ENCODE results near the gene F2. TPM values are rescaled to one million over a fixed set of nuclear protein-coding genes. Genes with fewer than 3 reads are reported as not detected.

The F2 gene
- total and polyA plus RNA-seq, 2 of the 13 experiments (the other 11 are each of a cell fraction or from before 2014, with no cell fraction given) = 330 to 801 TPM

DNA sequence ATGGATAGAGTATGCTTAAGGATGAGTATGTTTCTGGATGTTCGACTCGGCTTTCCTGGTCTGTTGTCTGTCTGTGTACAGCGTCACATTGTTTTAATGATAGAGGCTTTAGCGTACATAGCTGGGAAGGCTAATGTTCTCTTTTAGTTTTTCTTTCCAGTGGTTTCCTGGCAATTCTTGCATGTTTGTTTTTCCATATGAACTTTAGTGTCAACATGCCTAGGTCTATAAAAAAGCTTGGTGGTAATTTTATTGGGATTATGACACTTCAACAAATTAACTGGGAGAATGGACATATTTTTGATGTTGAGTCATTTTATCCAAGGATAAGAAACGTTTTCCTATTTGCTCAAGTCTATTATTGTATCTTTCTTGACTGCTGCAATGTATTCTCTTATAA lies 17.6 kb downstream of the F2 start:
- POLR2A ChIA-PET = interaction anchor here (8.3 kb wide), 1 partner anchor 17 kb away, joined by 58 read pairs; the partner anchor contains the start of gene F2
- in situ Hi-C loops (cut with HindIII; ENCODE audit: extremely low pct_ligation_motif_present, low pct_unique_long_range_greater_than_20kb) (no loop called here), intact Hi-C loops (cut with micrococcal nuclease; ENCODE audit: unreplicated experiment) (no loop called here)
- Histone ChIP-seq H3K4me1 (ENCODE audit: insufficient read depth, low read length) (peaks cover 14% of the 10 kb centered on the region), H3K27me3 (ENCODE audit: control insufficient read depth in 1 of 2, insufficient read depth in 2 of 2, low read length in 2 of 2) (no peaks in the 10 kb centered on the region), H3K27ac (ENCODE audit: extremely low read length, insufficient read depth, low read length) (no peak overlapping the region), H3K79me2 (ENCODE audit: insufficient read depth, low read length) (peaks cover 12% of the 10 kb centered on the region), H3K4me3 (replicated peaks in 1 of 3; ENCODE audit: insufficient read depth in 1 of 3, low read depth in 2 of 3, low read length in 3 of 3) (no peak overlapping the region), H3K4me2 (ENCODE audit: low read depth, low read length) (no peak overlapping the region), H4K20me1 (ENCODE audit: insufficient read depth, low read length) (peaks cover 35% of the 10 kb centered on the region), H2AFZ (ENCODE audit: low read length) (no peak overlapping the region), H3K9ac (ENCODE audit: insufficient read depth, low read depth, low read length) (no peak overlapping the region), H3K36me3 (replicated peaks in 1 of 2; ENCODE audit: control insufficient read depth in 1 of 2, insufficient read depth in 2 of 2, low read length in 2 of 2) (peaks cover 20 to 59% of the 10 kb centered on the region in 2 experiments), H3K9me3 (ENCODE audit: low read length) (no peaks in the 10 kb centered on the region)
- FAIRE-seq (no peak), ATAC-seq (no peak), DNase-seq (ENCODE audit: low spot score) (no peak)
- no TSS peak for BruUV-seq (replicated peaks)
- 89% methylated on average over 5 of the region's 5 CpGs for WGBS (ENCODE audit: low lambda C conversion rate)
- TF ChIP-seq, protein P1, sequence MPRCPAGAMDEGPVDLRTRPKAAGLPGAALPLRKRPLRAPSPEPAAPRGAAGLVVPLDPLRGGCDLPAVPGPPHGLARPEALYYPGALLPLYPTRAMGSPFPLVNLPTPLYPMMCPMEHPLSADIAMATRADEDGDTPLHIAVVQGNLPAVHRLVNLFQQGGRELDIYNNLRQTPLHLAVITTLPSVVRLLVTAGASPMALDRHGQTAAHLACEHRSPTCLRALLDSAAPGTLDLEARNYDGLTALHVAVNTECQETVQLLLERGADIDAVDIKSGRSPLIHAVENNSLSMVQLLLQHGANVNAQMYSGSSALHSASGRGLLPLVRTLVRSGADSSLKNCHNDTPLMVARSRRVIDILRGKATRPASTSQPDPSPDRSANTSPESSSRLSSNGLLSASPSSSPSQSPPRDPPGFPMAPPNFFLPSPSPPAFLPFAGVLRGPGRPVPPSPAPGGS (CRISPR knock-in tag; IDR thresholded peaks at IDR 0.05) = no peak
- TF ChIP-seq, protein P2, sequence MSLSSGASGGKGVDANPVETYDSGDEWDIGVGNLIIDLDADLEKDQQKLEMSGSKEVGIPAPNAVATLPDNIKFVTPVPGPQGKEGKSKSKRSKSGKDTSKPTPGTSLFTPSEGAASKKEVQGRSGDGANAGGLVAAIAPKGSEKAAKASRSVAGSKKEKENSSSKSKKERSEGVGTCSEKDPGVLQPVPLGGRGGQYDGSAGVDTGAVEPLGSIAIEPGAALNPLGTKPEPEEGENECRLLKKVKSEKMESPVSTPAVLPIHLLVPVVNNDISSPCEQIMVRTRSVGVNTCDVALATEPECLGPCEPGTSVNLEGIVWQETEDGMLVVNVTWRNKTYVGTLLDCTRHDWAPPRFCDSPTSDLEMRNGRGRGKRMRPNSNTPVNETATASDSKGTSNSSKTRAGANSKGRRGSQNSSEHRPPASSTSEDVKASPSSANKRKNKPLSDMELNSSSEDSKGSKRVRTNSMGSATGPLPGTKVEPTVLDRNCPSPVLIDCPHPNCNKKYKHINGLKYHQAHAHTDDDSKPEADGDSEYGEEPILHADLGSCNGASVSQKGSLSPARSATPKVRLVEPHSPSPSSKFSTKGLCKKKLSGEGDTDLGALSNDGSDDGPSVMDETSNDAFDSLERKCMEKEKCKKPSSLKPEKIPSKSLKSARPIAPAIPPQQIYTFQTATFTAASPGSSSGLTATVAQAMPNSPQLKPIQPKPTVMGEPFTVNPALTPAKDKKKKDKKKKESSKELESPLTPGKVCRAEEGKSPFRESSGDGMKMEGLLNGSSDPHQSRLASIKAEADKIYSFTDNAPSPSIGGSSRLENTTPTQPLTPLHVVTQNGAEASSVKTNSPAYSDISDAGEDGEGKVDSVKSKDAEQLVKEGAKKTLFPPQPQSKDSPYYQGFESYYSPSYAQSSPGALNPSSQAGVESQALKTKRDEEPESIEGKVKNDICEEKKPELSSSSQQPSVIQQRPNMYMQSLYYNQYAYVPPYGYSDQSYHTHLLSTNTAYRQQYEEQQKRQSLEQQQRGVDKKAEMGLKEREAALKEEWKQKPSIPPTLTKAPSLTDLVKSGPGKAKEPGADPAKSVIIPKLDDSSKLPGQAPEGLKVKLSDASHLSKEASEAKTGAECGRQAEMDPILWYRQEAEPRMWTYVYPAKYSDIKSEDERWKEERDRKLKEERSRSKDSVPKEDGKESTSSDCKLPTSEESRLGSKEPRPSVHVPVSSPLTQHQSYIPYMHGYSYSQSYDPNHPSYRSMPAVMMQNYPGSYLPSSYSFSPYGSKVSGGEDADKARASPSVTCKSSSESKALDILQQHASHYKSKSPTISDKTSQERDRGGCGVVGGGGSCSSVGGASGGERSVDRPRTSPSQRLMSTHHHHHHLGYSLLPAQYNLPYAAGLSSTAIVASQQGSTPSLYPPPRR (CRISPR knock-in tag; IDR thresholded peaks at IDR 0.05; ENCODE audit: borderline replicate concordance) = no peak
- TF ChIP-seq RBFOX2 (IDR thresholded peaks at IDR 0.05; ENCODE audit: low read depth, low read length) (peak; percentile 11; the same call in 1 of the 2 replicates), GLI4 (CRISPR knock-in tag; IDR thresholded peaks at IDR 0.05; ENCODE audit: borderline replicate concordance) (no peak), POLR2AphosphoS5 (IDR thresholded peaks at IDR 0.05; ENCODE audit: low read depth, low read length) (peak; percentile 22; the same call in 1 of the 2 replicates), POLR2A (IDR thresholded peaks at IDR 0.05; ENCODE audit: insufficient read depth in 1 of 2, low read depth in 2 of 2, low read length in 2 of 2) (0 out of 4 replicates have a peak, but pooled peaks of 1 of the 2 experiments have one; percentile 24)
- CTCF ChIA-PET (ENCODE audit: low intra/inter-chr PET ratio, low total read pairs) = no interaction called here
